HL-60/S4 treated with retinoic acid at 250 ng/mL for 4 days and 3 days (cell line): ENCODE measurements around the gene PRKCE.

Experiments
- in situ Hi-C: fragments of 300-500 bp; cut with MboI; formaldehyde crosslinking; loops from 2 replicates; pipeline ENCODE4 v1.7.0; 2022; ENCODE audit warnings: low sequenced_read_pairs

The PRKCE gene

DNA sequence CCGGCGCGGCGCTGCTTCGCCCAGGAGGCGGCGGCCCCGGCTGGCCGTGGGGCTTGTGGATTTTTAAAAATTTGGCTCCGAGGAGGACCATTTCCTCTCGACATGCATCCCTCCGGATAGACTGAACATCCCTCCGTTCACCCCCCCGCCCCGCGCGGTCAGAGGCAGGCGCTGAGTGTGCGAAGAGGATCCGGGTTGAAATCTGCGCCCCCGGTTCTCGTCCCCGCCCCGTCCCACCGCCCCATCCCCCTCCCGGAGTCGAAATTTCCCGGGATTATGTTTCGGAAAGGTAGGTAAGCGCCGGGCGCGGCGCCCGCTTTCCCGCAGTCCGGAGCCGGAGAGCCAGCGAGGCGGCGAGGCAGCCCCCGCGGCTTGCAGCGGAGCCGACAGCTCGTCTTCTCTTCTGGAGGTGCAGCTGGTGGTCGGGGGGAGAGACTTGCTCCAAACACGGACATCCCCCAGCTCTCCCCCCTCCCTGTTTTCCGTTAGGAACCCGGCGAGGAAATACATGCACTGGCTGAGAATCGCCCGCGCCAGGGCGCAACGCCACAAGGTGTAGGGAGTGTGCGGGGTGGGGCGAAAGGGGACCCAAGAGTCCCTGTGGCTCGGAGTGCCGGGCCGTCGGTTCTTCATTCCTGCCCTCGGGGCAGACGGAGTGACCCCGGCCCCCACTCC is at the start of gene PRKCE:
Gene PRKCE, plus strand, starts transcription at position 261 of the 675 bp plus-strand sequence.
- in situ Hi-C loops, result no loop called here

DNA sequence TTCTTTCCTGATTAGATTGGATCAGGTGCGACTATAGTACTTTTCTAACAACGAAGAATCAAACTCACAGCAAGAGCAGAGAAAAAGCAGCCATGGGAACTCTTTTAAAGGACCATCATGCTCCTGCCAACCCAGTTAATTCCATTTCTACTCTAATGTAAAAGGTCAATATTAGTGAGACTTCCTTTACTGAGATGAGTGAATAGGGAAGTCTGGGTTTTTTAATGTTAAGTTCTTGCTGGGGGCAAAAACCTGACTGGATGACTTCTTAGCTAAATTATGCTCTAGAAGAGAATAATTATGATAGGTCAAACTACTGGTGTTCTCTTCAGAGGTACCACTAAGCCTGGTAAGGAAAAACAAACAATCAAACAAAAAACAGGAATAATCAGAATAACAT is 48.9 kb upstream of the PRKCE start:
- in situ Hi-C loops, result no loop called here

DNA sequence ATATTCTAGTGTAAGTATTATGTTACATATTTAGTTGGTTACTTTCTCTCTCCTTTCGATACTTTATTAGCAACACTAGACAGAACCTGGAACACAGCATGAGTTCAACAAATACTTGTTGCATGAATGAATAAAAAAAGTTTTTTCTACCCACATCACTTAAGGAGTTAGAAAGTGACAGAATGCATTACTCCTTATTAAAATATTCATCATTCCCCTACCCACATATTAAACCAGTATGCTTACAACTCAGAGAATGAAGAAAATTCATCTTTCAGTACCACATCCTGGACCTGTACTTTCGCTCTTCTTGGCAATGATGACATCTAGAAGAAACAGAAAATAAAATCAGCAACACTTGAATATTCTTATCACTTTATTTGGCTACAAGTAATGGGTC is 46.4 kb upstream of the PRKCE start:
- in situ Hi-C loops, result no loop called here

DNA sequence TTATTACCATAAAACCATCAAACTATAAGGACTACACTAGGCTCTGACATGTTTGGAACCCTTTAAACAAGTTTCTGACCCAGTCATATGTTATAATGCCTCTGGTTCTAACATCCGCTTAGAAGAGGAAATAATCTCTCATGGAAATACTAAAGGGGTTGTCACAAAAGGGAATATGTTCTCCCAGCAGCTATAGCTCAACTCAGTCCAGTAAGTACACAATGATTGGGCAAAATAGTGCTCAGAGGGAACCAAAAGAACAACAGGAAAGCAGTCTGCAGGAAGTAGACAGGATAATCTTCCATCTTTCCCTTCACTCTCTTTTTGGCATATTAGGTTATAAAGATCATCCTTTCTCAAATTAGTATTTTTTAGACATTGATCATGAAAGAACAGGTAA is 44.7 kb upstream of the PRKCE start:
- in situ Hi-C loops, result no loop called here

DNA sequence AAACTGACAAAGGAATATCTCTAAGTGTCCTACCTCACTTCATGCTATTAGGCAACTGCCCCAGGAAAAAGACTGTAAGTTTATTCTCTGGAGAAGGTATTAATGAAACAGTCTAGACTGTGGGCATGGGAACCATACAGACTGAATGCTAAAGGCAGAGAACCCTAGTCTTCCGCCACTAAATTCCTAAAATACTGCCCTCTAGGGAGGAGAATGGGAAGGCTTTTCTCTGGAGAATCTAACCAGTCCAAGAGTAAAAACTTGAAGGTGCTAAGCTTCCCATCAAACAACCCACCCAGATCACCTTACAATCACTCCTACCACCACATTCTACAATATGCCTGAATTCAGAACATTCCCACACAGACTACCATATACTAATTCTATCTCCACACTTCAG is 43.8 kb upstream of the PRKCE start:
- in situ Hi-C loops, result no loop called here

DNA sequence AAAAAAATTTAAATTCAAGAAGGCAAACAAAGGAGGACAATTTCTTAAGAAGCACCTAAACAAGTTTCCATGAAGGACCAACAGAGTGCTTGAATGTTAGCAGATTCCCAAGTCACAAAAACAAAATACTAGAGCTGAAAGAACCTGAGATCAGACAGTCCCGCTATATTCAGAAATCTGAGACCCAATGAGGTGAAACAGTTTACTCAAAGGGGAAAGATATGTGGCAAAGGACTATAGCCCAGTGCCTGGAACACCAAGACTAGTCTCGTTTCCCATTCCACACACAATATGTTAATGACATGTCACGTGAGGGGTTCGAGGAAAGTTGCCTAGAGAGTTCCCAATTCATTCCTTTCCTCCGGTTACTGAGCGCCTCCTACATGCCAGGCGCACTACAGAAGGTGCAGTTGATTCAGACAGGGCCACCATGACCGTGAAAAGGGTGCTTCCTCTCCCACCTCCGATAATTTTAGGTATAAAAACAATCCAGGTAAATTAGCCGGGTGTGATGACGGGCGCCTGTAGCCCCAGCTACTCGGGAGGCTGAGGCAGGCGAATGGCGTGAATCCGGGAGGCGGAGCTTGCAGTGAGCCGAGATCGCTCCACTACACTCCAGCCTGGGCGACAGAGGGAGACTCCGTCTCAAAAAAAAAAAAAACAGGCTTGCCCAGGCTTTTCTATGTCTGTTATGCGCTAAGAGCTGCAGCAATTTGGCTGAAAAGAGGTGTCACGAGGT is 41.0 kb upstream of the PRKCE start:
- in situ Hi-C loops, result no loop called here

DNA sequence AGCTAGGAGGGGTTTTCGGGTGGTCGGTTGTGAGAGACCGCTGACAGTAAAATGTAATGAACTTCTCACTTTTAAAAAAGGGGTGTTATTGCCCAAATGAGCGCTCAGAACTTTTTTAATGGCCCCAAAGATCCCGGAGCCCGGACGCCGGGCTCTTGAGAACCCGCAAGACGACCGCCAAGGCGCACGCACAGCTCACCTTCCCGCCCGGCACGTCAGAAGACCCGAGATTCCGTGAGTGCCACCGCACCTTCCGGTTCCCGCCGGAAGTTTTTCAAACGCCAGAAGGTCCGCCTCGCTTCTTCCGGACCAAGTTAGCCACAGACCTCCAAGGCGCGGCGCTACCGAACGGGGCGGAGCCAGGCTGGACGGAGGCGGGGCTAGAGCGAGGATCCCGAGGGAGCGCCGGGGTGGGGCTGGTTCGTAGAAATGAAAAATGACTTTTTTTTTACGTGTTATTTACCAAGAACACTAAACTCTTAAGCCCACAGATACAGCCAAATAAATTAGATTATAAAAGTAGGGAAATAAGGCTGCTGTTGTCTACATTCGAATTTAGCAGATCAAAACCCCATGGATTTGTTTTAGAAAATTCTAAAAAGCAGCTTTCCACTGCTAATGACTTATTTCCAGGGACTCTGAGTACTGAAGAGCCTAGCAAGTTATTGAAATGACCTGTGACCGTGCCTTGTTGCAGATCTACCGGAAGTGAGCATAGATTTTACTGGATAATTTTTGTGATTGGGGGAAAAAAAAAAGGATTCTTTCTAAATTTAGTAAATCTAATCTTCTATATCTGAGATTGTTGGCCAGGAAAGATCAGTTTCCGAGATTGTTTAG is 40.2 kb upstream of the PRKCE start, which contains the start of gene SRBD1:
Gene SRBD1, minus strand, starts transcription at position 248 of the 840 bp plus-strand sequence. CDS start 5,826 bp downstream, outside the sequence.
- in situ Hi-C loops, result no loop called here

DNA sequence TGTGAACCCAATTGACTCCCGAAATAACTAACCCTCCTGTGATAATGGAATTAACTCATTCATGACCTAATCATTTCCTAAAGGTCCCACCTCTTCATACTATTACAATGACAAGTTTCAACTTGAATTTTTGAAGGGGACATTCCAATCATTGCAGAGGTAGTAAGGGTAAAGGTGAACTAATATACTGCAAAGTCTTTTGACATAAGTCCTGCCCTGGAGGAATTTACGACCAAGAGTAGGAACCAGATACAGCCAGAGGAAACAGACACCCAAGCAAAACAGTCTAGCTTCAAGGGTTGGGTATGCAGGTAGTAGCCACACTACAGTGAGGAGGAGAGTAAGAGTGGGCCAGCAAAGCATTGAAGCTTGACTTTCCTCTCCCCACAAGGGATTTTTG is 39.2 kb upstream of the PRKCE start:
- in situ Hi-C loops, result no loop called here

DNA sequence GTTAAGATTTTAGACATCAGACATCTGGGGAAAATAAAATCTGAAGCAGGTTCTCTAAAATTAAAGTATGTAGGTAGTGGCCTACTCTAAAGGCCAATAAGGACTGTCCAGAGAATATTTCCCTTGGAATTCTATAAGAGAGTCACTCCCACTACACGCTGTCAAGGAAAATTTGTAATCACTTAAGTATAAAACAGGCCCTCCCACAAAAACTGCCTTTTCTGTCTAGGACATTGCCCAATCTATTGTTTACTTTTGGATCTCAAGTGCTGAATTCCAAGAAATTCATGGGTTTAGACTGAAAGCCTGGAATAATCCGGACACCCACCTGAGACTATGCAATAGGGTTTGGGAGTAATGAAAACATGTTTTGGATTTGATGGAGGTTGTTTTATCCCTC is 38.7 kb upstream of the PRKCE start:
- in situ Hi-C loops, result no loop called here

DNA sequence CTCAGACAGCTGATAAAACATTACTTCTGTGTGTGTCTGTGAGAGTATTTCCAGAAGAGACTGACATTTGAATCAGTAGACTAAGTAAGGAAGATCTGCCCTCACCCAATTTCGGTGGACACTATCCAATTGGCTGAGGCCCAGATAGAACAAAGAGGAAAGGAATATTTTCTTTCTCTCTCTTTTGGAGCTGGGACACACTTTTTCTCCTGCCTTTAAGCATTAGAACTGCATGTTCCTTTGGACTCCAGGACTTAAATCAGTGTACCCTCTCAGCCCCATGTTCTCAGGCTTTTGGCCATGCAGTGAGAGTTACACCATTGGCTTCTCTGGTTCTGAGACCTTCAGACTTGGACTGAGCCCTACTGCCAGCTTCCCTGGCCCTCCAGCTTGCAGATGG is 37.1 kb upstream of the PRKCE start:
- in situ Hi-C loops, result no loop called here

DNA sequence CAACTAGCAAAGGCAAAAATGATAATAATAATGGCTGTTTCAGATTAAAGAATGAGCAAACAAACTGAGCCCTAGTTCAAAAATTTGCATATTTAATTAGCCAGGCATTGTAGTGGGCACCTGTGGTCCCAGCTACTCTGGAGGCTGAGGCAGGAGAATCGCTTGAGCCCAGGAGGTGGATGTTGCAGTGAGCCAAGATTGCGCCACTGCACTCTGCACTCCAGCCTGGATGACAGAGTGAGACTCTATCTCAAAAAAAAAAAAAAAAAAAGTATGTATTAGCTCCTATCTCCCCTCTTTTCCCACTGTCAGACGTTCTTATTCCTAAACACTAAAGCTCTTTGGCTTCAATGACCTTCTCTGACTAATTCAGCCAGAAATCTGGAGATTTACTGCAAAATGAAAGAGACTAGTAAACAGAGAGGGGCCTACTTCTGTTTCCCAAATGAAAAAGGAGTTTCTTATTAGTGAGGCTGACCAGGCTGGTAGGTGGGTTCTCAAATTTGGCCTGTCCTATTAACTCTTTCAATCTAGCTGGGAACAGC is 36.5 kb upstream of the PRKCE start:
- in situ Hi-C loops, result no loop called here

DNA sequence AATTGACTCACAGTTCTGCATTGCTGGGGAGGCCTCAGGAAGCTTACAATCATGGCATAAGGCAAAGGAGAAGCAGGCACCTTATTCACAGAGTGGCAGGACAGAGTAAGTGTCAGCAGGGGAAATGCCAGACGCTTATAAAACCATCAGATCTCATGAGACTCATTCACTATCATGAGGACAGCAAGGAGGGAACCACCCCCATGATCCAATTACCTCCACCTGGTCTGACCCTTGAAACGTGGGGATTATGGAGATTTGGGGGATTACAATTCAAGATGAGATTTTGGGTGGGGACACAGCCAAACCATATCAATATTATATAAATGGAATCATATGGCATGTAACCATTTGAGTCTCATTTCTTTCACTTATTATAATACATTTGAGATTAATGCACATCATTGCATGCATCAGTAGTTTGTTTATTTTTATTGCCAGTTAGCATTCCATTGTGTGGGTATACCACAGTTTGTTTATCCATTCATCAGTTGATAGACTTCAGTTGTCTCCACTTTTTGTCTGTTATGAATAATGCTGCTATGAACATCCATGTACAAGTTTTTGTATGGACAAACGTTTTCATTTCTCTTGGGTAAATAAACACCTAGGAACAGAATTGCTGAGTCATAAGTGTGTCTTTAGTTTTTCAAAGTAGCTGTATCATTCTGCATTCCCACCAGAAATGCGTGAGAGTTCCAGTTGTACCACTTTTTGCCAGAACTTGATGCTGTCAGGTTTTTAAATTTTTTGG is 34.6 kb upstream of the PRKCE start:
- in situ Hi-C loops, result no loop called here

DNA sequence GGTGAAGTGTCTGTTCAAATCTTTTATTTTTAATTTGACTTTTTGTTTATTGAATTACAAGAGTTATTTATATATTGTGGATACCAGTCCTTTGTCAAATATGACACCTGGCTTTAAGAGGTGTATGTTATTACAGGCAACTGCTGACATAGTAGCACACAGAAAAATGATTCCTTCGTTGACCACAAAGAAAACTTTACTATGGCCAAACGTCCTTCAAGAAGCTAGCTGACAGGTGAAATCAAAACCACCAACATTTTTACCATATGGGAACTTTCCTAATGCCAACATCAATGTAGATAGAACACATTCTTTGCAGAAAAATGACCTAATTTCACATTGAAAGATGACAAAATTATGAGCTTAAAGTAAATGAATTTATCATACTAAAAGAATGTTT is 34.0 kb upstream of the PRKCE start:
- in situ Hi-C loops, result no loop called here

DNA sequence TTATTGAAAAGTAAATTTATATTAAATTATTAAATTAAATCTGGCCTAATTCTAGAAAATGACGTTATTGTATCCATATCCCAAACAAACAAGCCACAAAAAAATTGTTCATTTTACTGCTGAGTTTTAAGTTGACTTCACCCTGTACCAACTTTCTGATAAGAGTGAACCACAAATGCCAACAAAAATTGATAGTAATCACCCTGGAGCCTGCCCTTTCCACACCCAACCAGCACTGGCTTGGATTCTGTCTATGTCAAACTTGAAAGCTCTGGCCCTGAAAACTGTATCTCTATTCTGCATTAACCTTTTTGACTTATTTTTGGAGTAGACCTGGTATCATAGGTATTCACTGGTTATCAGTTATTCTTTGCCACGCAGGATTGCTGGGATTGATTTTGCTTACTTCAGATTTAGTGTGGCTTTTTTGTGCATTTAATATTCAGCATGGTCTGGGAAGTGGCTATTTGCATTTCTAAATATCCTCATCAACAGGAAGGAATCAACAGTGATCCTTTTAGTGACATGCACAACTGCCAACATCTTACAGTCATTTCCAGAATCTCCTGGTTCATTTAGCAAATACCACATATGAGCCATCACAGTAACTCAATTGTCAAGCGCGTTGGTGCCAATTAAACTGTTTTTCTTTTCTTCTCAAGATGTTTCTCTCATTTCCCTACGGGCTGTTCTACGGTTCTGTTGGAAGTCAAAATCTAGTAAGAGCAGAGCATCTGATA is 29.0 kb upstream of the PRKCE start:
- in situ Hi-C loops, result no loop called here

DNA sequence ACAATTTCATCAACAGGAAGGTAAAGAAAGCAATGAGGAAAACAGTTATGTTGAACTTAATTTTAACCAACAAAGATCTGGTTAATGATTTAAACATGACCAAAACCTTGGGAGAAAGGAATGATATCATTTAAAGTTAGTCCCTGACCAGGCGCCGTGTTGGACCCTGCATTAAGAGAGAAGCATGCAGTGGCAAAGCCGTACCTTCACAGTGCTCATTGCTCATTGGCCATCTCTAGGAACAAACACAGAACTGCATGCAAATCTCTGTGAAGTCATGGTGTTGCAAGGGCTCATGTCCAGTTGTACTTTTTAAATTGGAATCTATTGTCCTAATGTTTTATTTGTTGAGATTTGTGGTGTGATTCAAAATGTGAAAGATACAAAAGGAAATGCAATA is 28.4 kb upstream of the PRKCE start:
- in situ Hi-C loops, result no loop called here

DNA sequence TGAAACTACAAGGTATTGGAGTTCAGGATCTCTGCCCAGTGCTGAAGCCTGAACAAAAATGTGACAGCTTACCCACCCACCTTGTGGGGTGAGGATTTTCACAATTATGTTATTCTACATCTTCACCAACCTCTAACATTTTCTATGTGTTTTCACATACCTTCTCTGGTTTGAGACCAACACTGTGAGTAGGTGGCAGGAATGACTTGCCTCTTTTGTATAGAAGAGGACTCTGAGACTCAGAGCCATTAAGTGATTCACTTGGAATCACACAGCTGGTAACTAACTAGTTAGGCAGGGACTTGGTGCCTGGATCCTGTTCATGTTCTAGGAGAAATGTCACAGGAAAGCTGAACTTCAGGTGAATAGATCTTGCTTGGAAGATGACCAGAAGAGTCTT is 25.7 kb upstream of the PRKCE start:
- in situ Hi-C loops, result no loop called here

DNA sequence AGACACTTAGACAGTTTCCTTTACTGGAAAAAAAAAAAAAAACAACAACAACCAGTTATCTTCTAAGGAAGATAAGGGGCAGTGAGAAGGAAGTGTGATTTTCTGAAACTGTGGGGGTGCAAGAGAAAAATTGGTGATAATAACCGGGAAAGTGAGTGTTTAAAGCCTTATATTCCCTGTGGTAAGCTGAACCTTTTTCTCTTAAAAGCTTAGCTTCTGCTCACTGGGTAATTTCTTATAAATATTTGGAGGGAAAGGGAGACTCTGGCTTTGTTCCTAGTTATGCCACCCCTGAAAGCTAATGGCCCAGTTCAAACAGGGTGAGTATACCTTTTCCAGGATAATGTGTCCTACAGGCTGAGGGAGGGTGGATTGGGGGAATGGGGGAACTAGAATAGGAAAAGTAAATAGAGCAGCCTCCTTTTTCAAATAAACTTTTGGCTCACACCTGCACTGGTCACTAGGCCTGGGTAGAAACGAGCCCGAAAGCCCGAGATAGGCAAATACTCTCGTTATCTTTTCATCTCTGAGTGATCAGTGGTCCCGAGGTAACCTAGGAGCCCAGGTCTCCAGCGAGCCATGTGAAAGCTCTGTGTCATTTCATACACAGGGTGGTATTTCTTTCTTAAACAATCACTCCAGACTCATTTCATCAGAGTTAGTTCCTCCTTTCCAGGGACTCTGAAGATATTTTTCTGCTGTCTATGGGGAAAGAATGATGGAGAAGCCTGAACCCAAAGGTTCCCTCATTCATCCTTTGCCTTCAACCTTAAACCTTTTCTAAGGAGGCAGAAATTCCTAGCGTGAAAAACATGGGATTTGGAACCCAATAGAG is 24.9 kb upstream of the PRKCE start:
- in situ Hi-C loops, result no loop called here

DNA sequence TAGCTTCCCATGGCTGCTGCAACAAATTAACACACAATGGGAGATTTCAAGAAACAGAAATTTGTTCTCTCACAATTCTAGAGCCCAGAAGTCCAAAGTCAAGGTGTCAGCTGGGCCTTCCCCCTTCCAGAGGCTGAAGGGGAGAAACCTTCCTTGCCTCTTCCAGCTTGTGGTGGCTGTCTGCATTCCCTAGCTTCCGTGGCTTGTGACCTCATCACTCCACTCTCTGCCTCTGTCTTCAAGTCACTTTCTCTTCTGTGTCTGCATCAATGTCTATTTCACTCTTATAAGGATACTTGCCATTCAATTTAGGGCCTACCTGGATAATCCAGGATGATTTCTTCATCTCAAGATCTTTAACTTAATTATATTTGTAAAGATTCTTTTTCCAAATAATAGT is 23.6 kb upstream of the PRKCE start:
- in situ Hi-C loops, result no loop called here

DNA sequence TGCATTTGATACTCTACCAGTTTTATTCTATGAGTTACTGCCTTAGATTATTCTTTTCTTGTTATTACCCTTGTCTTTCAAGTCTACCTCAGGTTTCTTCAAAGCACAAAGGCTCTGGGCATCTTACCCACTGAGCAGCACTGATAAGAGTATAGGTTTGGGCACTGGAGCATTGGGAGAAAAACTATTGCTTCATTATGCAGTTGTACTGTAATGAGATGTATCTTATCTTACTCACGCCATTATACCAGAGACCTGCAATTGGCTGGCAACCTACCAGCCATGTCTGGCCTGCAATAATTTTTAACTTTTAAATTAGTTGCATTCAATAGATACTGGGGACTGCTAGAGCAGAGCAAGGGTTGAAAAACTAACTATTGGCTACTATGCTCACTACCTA is 21.5 kb upstream of the PRKCE start:
- in situ Hi-C loops, result no loop called here
